Spinal cord (tissue), 10 donors: Measurements from ENCODE around the gene MTCH1. TPM values are rescaled to one million over a fixed set of nuclear protein-coding genes. Genes with fewer than 3 reads are reported as not detected.

ENCODE experiments used
- DNase-seq, 6 donors: peaks; one replicate each; pipeline versions ENCODE4 v3.0.0 to v3.0.0-alpha.2; 2013 to 2015; ENCODE audit warnings: low spot score in 6 of 6, low read depth in 4 of 6
- H3K27ac ChIP-seq: one replicate; pipeline ENCODE4 v1.5.1; 2013; ENCODE audit warnings: low read depth, low read length, control low read depth
- H3K27me3 ChIP-seq: one replicate; pipeline ENCODE4 v1.6.1; 2013; ENCODE audit warnings: low read length; ENCODE audit not compliant: control insufficient read depth, insufficient read depth
- H3K36me3 ChIP-seq: one replicate; pipeline ENCODE4 v1.6.1; 2013; ENCODE audit warnings: low read length; ENCODE audit not compliant: control insufficient read depth, insufficient read depth
- H3K4me1 ChIP-seq: one replicate; pipeline ENCODE4 v1.6.1; 2013; ENCODE audit warnings: low read length; ENCODE audit not compliant: control insufficient read depth, insufficient read depth
- H3K4me3 ChIP-seq: one replicate; pipeline ENCODE4 v1.5.1; 2013; ENCODE audit warnings: low read depth, low read length, control low read depth
- H3K9me3 ChIP-seq: one replicate; pipeline ENCODE4 v1.6.1; 2013; ENCODE audit warnings: low read length; ENCODE audit not compliant: control insufficient read depth, insufficient read depth
- WGBS: methylation state at CpG from one replicate; pipeline ENCODE4 v1.1.5; 2013; ENCODE audit warnings: missing lambda C conversion rate; ENCODE audit not compliant: insufficient coverage; 5-methylcytosine and 5-hydroxymethylcytosine counted together
- polyA plus RNA-seq, 2 donors: library from polyadenylated mRNA; unstranded; fragments of 120-200 nt; gene quantifications; one replicate each; pipeline ENCODE4 v1.2.1, GENCODE V29; 2013; ENCODE audit not compliant: insufficient read length in 2 of 2
- total RNA-seq, 2 donors: library from RNA; depleted of rRNA in 1 of 2; stranded (reverse); fragments of 120-200 nt in 1 of 2; fragments of >200 nt in 1 of 2; gene quantifications; one replicate each; pipeline versions ENCODE4 v1.2.3 to v1.2.4, GENCODE V29; 2013 to 2014
- donor health status: healthy.

Gene MTCH1
- total and polyA plus RNA-seq, 4 donors, result 195 to 299 (median 248) TPM

GRCh38 chr6:36964908-36965307 lies 21.1 kb downstream of the MTCH1 start:
- WGBS, result 76% methylated on average over 4 of the region's 4 CpGs
- no peak overlapping the region for H3K4me3 ChIP-seq
- no peak for DNase-seq
- H3K9me3 ChIP-seq, result no peaks in the 10 kb centered on the region
- H3K4me1 ChIP-seq, result peaks cover 31% of the 10 kb centered on the region
- H3K27ac ChIP-seq, result no peak overlapping the region
- peaks cover 37% of the 10 kb centered on the region for H3K36me3 ChIP-seq
- H3K27me3 ChIP-seq, result no peaks in the 10 kb centered on the region

GRCh38 chr6:36964349-36964748 lies 21.6 kb downstream of the MTCH1 start:
- H3K4me3 ChIP-seq, result no peak overlapping the region
- no peaks in the 10 kb centered on the region for H3K27me3 ChIP-seq
- no peak overlapping the region for H3K27ac ChIP-seq
- WGBS, result no CpG with 5 or more reads among the region's 6 CpGs
- DNase-seq, result no peak
- H3K4me1 ChIP-seq, result peaks cover 31% of the 10 kb centered on the region
- no peaks in the 10 kb centered on the region for H3K9me3 ChIP-seq
- H3K36me3 ChIP-seq, result peaks cover 31% of the 10 kb centered on the region

GRCh38 chr6:36963451-36964290 lies 22.3 kb downstream of the MTCH1 start:
- Histone ChIP-seq H3K4me1 (peaks cover 31% of the 10 kb centered on the region), H3K4me3 (no peak overlapping the region), H3K27me3 (no peaks in the 10 kb centered on the region), H3K36me3 (peaks cover 24% of the 10 kb centered on the region), H3K27ac (no peak overlapping the region), H3K9me3 (no peaks in the 10 kb centered on the region)
- 75% methylated on average over 11 of the region's 11 CpGs for WGBS
- DNase-seq, result peak in 2 of 6 donors; percentile 69 to 72

GRCh38 chr6:36962874-36963273 lies 23.1 kb downstream of the MTCH1 start:
- H3K9me3 ChIP-seq, result no peaks in the 10 kb centered on the region
- peaks cover 16% of the 10 kb centered on the region for H3K36me3 ChIP-seq
- H3K27ac ChIP-seq, result no peak overlapping the region
- DNase-seq, result peak; percentile 38 to 96 (median 68)
- H3K27me3 ChIP-seq, result no peaks in the 10 kb centered on the region
- H3K4me3 ChIP-seq, result no peak overlapping the region
- WGBS, result 35% methylated on average over 11 of the region's 12 CpGs
- H3K4me1 ChIP-seq, result peaks cover 29% of the 10 kb centered on the region

- no peak for DNase-seq
- no peaks in the 10 kb centered on the region for H3K27me3 ChIP-seq
- H3K27ac ChIP-seq, result no peak overlapping the region
- WGBS, result 67% methylated on average over 30 of the region's 40 CpGs
- H3K9me3 ChIP-seq, result no peaks in the 10 kb centered on the region
- H3K4me1 ChIP-seq, result peaks cover 29% of the 10 kb centered on the region
- H3K4me3 ChIP-seq, result no peak overlapping the region
- H3K36me3 ChIP-seq, result peaks cover 8% of the 10 kb centered on the region
These were observed 24.3 kb downstream of the MTCH1 start for GRCh38 chr6:36961441-36962435.

GRCh38 chr6:36959555-36960250 lies 26.3 kb downstream of the MTCH1 start:
- H3K27me3 ChIP-seq, result no peaks in the 10 kb centered on the region
- 95% methylated on average over 13 of the region's 17 CpGs for WGBS
- H3K4me3 ChIP-seq, result no peak overlapping the region
- peaks cover 40% of the 10 kb centered on the region for H3K4me1 ChIP-seq
- H3K27ac ChIP-seq, result no peak overlapping the region
- DNase-seq, result peak in 1 of 6 donors; percentile 77
- peaks cover 5% of the 10 kb centered on the region for H3K36me3 ChIP-seq
- H3K9me3 ChIP-seq, result no peaks in the 10 kb centered on the region

GRCh38 chr6:36958775-36959554 lies 27.0 kb downstream of the MTCH1 start:
- Histone ChIP-seq H3K36me3 (peaks cover 2% of the 10 kb centered on the region), H3K4me3 (no peak overlapping the region), H3K9me3 (no peaks in the 10 kb centered on the region), H3K27ac (no peak overlapping the region), H3K27me3 (no peaks in the 10 kb centered on the region), H3K4me1 (peaks cover 37% of the 10 kb centered on the region)
- 80% methylated on average over 44 of the region's 44 CpGs for WGBS
- DNase-seq, result no peak

- Histone ChIP-seq H3K4me1 (peaks cover 25% of the 10 kb centered on the region), H3K4me3 (no peak overlapping the region), H3K27me3 (no peaks in the 10 kb centered on the region), H3K36me3 (no peaks in the 10 kb centered on the region), H3K9me3 (no peaks in the 10 kb centered on the region), H3K27ac (no peak overlapping the region)
- WGBS, result 94% methylated on average over 7 of the region's 9 CpGs
- DNase-seq, result no peak
These were observed 28.2 kb downstream of the MTCH1 start for GRCh38 chr6:36957773-36958271.
